ENCODE measurements around the gene CLIC6.

Gene CLIC6

DNA sequence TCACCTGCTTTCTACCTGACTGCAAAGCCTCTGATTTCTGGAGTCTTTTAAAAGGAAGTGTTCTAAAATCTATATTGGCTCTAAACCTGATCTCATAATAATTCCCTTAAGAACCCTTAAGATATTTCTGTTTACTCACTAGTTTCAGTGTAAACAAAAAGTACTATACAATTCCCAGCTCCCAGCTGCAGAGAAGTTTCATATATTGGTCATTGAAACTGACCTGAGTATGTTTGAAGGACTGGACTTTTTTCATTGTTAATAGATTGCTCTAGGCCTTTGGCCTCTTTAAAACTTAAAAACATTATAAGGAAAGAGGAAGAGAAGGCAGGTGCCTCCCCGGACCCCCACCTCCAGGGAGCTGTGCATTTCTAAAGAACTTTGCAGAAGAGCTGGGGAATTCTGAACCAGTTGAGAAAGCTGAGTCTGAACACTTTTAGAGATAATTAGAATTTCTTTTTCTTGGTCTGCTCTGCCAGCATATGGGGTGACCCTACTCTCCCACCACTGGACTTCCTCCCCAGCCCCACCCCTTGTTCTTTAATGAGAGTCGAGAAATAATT is 23.7 kb downstream of the CLIC6 start (continued):
- TF ChIP-seq, protein P1, sequence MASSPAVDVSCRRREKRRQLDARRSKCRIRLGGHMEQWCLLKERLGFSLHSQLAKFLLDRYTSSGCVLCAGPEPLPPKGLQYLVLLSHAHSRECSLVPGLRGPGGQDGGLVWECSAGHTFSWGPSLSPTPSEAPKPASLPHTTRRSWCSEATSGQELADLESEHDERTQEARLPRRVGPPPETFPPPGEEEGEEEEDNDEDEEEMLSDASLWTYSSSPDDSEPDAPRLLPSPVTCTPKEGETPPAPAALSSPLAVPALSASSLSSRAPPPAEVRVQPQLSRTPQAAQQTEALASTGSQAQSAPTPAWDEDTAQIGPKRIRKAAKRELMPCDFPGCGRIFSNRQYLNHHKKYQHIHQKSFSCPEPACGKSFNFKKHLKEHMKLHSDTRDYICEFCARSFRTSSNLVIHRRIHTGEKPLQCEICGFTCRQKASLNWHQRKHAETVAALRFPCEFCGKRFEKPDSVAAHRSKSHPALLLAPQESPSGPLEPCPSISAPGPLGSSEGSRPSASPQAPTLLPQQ (tag by site-specific recombination; IDR thresholded peaks at IDR 0.05), result no peak
- TF ChIP-seq, protein P2, sequence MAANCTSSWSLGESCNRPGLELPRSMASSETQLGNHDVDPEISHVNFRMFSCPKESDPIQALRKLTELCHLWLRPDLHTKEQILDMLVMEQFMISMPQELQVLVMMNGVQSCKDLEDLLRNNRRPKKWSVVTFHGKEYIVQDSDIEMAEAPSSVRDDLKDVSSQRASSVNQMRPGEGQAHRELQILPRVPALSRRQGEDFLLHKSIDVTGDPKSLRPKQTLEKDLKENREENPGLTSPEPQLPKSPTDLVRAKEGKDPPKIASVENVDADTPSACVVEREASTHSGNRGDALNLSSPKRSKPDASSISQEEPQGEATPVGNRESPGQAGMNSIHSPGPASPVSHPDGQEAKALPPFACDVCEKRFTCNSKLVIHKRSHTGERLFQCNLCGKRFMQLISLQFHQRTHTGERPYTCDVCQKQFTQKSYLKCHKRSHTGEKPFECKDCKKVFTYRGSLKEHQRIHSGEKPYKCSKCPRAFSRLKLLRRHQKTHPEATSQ (tag by site-specific recombination; IDR thresholded peaks at IDR 0.05), result no peak
- TF ChIP-seq ZNF610 (tag by site-specific recombination; IDR thresholded peaks at IDR 0.05; ENCODE audit: borderline replicate concordance) (no peak), ZNF585B (tag by site-specific recombination; IDR thresholded peaks at IDR 0.05) (no peak), ZNF558 (tag by site-specific recombination; IDR thresholded peaks at IDR 0.05) (no peak), HOXA7 (CRISPR knock-in tag; IDR thresholded peaks at IDR 0.05; ENCODE audit: borderline replicate concordance) (no peak)
- TF ChIP-seq, protein P3, sequence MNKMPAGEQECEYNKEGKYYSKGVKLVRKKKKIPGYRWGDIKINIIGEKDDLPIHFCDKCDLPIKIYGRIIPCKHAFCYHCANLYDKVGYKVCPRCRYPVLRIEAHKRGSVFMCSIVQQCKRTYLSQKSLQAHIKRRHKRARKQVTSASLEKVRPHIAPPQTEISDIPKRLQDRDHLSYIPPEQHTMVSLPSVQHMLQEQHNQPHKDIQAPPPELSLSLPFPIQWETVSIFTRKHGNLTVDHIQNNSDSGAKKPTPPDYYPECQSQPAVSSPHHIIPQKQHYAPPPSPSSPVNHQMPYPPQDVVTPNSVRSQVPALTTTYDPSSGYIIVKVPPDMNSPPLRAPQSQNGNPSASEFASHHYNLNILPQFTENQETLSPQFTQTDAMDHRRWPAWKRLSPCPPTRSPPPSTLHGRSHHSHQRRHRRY (tag by site-specific recombination; IDR thresholded peaks at IDR 0.05), result no peak

DNA sequence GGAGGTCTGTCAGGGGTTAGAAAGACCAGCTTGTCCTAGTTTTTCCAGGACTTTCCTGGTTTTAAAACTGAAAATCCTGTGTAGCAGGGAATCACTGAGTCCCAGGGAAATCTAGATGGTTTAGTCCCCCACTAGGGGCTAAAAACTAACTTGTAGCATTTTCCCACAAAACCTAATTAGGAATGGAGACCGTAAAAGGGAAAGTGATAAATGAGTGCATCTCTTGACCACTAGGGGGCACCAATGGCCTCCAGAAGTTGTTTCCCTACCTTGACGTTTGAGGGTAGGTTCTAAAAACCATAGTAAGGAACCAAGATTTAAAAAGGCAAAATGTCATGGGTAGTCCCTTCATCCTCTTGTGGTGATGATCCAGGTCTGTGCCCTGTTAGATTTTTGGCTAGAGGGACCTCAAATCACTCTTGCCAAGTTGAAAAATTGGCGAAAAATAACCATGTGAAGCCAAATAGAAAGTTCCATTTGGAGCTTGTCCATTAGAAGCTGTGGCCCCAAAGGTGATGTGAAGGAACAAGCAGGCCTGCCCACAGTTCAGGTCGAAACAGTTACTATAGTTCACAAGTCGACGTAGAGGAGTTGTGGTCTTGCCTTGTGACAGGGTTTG is 24.5 kb downstream of the CLIC6 start:
- CTCF ChIA-PET, result interaction anchor here (0.5 to 3.1 kb wide), 46 partner anchors 8 to 1457 kb away, joined by 3 to 25 read pairs (median 3); no protein-coding TSS in a partner anchor
- no peak overlapping the region for H3K27ac ChIP-seq (ENCODE audit: extremely low read depth, low read depth, low read length)
- no peaks in the 10 kb centered on the region for H3K4me1 ChIP-seq (ENCODE audit: control insufficient read depth, insufficient read depth, low read length)
- no peaks in the 10 kb centered on the region for H3K9me3 ChIP-seq (ENCODE audit: control insufficient read depth, insufficient read depth, low read depth, low read length)
- no peak overlapping the region for H3K4me3 ChIP-seq (ENCODE audit: low read depth, low read length)
- TF ChIP-seq ZNF621 (tag by site-specific recombination; IDR thresholded peaks at IDR 0.05), result no peak
- TF ChIP-seq SP7 (tag by site-specific recombination; IDR thresholded peaks at IDR 0.05), result peak; percentile 21; the same call in 1 of the 2 replicates
- TF ChIP-seq ZNF654 (tag by site-specific recombination; IDR thresholded peaks at IDR 0.05; ENCODE audit: low read depth), result peak; percentile 66
- TF ChIP-seq, protein P4, sequence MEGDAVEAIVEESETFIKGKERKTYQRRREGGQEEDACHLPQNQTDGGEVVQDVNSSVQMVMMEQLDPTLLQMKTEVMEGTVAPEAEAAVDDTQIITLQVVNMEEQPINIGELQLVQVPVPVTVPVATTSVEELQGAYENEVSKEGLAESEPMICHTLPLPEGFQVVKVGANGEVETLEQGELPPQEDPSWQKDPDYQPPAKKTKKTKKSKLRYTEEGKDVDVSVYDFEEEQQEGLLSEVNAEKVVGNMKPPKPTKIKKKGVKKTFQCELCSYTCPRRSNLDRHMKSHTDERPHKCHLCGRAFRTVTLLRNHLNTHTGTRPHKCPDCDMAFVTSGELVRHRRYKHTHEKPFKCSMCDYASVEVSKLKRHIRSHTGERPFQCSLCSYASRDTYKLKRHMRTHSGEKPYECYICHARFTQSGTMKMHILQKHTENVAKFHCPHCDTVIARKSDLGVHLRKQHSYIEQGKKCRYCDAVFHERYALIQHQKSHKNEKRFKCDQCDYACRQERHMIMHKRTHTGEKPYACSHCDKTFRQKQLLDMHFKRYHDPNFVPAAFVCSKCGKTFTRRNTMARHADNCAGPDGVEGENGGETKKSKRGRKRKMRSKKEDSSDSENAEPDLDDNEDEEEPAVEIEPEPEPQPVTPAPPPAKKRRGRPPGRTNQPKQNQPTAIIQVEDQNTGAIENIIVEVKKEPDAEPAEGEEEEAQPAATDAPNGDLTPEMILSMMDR (tag by site-specific recombination; IDR thresholded peaks at IDR 0.05), result peak; percentile 57; the same call in 1 of the 2 replicates
- no peak for TF ChIP-seq ZNF112 (tag by site-specific recombination; IDR thresholded peaks at IDR 0.05)
- peak; percentile 72; the same call in 1 of the 2 replicates for TF ChIP-seq IKZF3 (tag by site-specific recombination; IDR thresholded peaks at IDR 0.05)
- TF ChIP-seq, protein P5, sequence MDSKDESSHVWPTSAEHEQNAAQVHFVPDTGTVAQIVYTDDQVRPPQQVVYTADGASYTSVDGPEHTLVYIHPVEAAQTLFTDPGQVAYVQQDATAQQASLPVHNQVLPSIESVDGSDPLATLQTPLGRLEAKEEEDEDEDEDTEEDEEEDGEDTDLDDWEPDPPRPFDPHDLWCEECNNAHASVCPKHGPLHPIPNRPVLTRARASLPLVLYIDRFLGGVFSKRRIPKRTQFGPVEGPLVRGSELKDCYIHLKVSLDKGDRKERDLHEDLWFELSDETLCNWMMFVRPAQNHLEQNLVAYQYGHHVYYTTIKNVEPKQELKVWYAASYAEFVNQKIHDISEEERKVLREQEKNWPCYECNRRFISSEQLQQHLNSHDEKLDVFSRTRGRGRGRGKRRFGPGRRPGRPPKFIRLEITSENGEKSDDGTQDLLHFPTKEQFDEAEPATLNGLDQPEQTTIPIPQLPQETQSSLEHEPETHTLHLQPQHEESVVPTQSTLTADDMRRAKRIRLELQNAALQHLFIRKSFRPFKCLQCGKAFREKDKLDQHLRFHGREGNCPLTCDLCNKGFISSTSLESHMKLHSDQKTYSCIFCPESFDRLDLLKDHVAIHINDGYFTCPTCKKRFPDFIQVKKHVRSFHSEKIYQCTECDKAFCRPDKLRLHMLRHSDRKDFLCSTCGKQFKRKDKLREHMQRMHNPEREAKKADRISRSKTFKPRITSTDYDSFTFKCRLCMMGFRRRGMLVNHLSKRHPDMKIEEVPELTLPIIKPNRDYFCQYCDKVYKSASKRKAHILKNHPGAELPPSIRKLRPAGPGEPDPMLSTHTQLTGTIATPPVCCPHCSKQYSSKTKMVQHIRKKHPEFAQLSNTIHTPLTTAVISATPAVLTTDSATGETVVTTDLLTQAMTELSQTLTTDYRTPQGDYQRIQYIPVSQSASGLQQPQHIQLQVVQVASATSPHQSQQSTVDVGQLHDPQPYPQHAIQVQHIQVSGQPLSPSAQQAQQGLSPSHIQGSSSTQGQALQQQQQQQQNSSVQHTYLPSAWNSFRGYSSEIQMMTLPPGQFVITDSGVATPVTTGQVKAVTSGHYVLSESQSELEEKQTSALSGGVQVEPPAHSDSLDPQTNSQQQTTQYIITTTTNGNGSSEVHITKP (tag by site-specific recombination; IDR thresholded peaks at IDR 0.05), result peak; percentile 48; the same call in 1 of the 2 replicates
- no peak for TF ChIP-seq ZNF146 (tag by site-specific recombination; IDR thresholded peaks at IDR 0.05)
- TF ChIP-seq ZNF416 (tag by site-specific recombination; IDR thresholded peaks at IDR 0.05), result no peak
- TF ChIP-seq, protein P6, sequence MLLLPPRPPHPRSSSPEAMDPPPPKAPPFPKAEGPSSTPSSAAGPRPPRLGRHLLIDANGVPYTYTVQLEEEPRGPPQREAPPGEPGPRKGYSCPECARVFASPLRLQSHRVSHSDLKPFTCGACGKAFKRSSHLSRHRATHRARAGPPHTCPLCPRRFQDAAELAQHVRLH (tag by site-specific recombination; IDR thresholded peaks at IDR 0.05), result no peak; the same call in 1 of the 2 replicates
- POLR2A ChIA-PET, result no interaction called here
- no peaks in the 10 kb centered on the region for H3K36me3 ChIP-seq (ENCODE audit: control insufficient read depth in 2 of 2, insufficient read depth in 1 of 2, low read length in 2 of 2)

Measured in HEK293 (cell line).